NCI-H2029 (cell line): Measurements from ENCODE around the gene BIN1.

Experiments
- DNase-seq: peaks from one replicate; lab custom pipeline; 2025; lab: John Stamatoyannopoulos, UW

Gene BIN1

GRCh38 chr2:127090281-127091120 is 16.5 kb downstream of the BIN1 start:
- no peak for DNase-seq

GRCh38 chr2:127089478-127090235 is 17.3 kb downstream of the BIN1 start:
- DNase-seq, result no peak

GRCh38 chr2:127088706-127089105 is 18.2 kb downstream of the BIN1 start:
- DNase-seq, result no peak

- no peak for DNase-seq
Observed at GRCh38 chr2:127087791-127088495, 19.0 kb downstream of the BIN1 start.

- DNase-seq, result no peak
Observed at GRCh38 chr2:127086990-127087790, 19.8 kb downstream of the BIN1 start.

- no peak for DNase-seq
Observed at GRCh38 chr2:127085317-127085681, 21.7 kb downstream of the BIN1 start.

- DNase-seq, result no peak
Observed at GRCh38 chr2:127084611-127085316, 22.2 kb downstream of the BIN1 start.

DNA sequence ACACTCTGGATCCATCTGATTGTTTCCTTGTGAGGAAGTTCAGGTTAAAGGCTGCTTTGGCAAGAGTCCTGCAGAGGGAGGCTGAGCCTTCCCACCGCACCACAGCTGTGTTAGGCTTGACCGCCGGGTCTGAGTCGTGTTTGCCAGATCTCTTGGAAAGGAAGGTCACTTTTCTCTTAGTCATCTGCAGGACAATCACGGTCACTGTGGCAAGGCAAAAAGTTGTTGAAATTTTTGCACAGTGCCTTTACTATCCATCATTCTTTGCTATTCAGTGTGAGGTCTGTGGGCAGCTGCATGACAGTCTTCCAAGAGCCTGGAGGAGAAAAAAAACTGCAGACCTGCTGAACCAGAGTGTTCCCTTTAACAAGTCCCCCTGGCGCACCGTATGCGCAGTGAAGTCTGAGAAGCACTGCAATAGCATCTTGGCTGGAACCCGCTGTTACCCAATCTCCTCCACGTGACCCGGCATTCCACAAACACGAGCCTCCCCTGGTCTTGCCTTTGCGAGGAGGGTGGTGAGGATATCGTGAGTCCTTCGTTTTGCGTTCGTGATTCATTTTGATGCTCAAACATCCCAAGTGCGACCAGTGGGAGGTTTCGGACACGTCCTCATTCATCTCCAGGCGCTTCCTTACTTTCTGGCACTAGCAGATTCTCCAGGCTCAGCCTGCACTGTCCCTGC is 23.0 kb downstream of the BIN1 start:
- DNase-seq, result no peak

DNA sequence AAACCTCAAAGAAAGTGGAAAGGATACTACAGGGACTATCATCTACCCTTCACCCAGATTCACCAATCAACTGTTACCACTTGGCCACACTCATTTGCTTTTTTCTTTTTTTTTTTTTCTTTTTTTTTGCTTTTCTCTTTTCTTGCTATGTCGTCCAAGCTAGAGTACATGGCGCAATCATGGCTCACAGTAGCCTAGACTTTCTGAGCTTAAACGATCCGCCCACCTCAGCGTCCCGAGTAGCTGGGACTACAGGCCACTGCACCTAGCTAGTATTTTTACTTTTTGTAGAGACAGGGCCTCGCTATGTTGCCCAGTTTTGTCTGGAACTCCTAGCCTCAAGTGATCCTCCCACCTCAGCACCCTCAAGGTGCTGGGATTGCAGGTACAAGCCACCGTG is 24.0 kb downstream of the BIN1 start:
- DNase-seq, result no peak

DNA sequence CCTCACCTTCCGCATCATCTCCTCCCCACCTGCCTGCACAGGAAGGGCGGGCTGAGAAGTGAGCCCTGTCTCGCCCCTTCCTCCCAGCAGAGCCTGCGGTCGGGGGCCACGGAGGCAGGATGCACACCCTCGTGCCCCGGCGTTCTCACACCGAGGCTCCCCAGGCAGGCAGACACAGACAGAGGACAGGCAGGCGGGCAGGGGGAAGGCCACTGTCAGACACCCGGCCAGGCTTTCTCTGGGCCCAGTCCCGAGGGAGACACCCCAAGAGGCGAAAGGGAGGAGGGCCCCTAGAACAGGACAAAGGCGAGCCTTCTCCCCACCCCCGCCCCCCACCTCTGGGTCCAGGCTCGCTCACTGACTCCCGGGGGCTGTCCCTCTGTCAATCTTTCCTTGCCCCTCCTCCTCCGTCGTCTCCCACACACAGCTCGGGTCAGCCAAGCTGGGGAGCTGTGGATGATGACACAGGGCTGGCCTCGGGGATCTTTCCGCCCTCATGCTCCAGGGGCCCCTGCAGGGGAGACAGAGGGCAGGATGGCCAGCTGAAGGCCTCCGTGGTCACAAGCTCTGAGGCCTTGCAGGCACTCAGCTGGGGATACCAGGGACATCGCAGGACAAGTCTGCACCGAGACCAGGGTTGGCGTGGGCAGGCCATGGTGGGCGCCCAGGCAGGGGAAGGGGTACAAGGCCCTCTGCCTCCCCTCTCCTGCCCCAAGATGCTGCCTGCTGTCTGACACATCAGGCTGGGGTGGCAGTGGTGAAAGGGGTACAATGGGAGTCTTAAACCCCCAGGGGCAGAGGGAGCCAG is 24.9 kb downstream of the BIN1 start:
- no peak for DNase-seq

GRCh38 chr2:127080938-127081755 is 25.8 kb downstream of the BIN1 start:
- no peak for DNase-seq

DNA sequence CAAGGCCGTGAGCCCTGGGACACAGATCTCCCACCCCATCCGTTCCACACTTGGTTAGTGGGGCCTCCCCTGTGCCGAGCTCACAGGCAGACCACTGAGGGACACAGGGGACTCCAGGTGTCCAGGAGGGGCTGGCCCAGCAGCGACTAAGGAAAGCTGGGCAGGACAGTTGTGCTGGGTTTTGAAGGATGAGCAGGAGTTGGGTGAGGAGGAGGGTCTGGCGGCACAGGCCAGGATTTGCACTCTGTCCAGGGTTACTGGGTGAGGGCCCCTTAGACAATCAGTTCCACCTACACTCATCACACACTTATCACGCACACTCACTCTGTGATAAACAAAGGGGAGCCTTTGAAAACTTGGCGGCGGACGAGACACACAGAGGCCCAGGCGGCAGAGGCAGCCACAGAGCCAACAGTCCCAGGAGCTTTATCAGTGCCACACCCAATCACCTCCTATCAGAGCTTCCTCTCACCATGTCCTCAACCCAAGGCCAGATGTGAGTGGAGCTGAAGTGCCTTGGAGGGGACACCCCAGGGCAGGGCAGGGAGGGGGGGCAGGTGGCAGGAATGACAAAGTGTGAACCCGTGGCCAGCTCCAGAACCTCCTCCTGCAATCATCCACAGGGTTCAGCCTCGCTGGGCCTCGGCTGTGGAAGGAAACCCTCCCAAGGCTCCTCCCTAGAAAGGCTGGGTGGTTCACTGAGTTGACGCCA is 26.6 kb downstream of the BIN1 start:
- DNase-seq, result no peak

DNA sequence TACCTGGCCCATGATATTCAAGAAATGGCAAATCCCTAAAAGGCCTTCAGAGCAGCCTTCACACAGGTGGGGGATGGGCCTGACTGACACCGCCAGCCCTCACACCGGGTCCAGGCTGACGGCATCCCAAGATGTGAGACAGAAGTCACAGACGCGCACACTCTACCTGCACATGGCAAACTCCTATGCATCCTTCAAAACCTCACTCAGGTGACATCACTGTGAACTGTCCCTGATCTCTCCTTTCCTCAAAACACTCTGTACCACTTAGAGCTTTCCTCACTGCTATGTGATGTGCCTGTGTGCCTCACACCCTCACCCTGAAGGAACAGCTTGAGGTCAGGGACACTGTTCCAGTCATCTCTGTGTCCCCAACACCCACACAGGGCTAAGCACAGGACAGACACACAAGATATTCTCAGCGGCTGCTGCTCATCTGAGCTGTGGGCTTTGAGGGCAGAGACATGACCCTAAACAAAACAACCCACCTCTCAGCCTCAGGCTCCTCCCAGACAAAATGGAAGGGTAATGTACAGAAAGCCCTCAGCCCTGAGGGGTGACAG is 27.5 kb downstream of the BIN1 start:
- no peak for DNase-seq

- DNase-seq, result no peak
Observed at GRCh38 chr2:127078666-127079270, 28.2 kb downstream of the BIN1 start.

GRCh38 chr2:127078028-127078427 is 28.9 kb downstream of the BIN1 start:
- no peak for DNase-seq

DNA sequence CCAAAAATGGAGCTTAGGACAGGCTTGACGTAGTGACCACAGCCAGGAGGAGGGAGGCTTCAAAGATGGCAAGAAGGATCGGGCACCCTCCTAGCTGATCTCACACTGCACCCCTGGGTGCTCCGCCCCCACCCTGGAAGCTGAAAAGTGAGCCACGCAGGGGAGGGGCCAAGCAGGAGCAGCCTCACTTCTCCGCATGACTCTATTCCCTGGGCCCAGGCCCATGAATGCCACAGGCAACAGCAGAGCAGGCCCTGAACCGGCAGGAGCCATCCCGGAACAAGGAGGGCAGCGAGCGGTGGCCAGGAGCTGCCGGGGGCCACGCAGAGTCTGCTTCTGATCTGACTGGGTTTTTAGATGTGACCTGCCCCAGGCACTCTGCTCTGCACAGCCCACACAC is 30.0 kb downstream of the BIN1 start:
- DNase-seq, result no peak

DNA sequence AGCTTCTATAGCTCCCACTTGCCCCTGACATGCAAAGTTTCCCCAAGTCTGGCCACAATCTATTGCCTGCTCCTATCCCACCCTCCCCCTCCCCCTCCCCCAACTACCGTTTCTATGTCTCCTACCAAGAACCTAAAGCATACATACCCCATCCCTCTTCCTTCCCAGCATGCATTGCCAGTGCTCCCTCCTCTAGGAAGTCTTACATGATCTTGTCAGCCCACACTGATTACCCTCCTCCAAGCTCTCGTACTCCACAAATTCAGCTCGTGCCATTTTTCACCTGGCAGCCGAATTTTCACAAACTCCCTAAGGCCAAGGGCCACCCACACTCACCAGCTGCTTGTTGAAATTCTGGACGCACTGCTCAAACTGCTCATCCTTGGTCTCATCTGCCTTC is 30.7 kb downstream of the BIN1 start:
- DNase-seq, result no peak

- DNase-seq, result no peak
Observed at GRCh38 chr2:127075821-127076220, 31.1 kb downstream of the BIN1 start.
